ENCODE measurements around the gene PTPRC.

DNA sequence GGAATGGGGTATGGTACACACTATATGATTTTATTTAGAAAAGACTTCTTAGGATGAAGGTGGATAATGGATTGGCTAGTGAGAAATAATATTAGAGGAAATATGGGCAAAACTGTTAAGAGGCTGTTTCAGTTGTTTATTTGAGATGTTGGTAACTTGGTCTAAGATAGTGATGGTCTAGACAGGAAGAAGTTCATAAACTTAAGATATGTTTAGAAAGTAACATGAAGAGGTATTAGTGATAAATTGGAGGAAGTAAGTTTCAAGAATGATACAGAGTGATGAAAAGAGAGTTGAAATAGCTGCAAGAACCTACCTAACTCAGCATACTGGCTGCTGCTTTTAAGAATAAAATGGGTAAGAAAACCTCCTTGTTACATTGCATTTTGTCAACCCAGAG is 9.2 kb upstream of the PTPRC start:
- TF ChIP-seq, protein P1, sequence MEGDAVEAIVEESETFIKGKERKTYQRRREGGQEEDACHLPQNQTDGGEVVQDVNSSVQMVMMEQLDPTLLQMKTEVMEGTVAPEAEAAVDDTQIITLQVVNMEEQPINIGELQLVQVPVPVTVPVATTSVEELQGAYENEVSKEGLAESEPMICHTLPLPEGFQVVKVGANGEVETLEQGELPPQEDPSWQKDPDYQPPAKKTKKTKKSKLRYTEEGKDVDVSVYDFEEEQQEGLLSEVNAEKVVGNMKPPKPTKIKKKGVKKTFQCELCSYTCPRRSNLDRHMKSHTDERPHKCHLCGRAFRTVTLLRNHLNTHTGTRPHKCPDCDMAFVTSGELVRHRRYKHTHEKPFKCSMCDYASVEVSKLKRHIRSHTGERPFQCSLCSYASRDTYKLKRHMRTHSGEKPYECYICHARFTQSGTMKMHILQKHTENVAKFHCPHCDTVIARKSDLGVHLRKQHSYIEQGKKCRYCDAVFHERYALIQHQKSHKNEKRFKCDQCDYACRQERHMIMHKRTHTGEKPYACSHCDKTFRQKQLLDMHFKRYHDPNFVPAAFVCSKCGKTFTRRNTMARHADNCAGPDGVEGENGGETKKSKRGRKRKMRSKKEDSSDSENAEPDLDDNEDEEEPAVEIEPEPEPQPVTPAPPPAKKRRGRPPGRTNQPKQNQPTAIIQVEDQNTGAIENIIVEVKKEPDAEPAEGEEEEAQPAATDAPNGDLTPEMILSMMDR (IDR thresholded peaks at IDR 0.05): no peak
- no peak for TF ChIP-seq POLR2AphosphoS5 (IDR thresholded peaks at IDR 0.05)
- no peak for TF ChIP-seq EP300 (IDR thresholded peaks at IDR 0.05)

Data from suprapubic skin (tissue), 4 donors.